ENCODE data around the gene OGFOD2.
"Not testable (repeated sequence)": the region's sequence is repeated elsewhere in the genome, so short reads cannot be mapped to it uniquely, and the experiment has no call there.

Gene OGFOD2

GRCh38 chr12:123005081-123005626 lies 30.1 kb downstream of the OGFOD2 start:
- no peak for DNase-seq (ENCODE audit: low read depth, low spot score)

DNA sequence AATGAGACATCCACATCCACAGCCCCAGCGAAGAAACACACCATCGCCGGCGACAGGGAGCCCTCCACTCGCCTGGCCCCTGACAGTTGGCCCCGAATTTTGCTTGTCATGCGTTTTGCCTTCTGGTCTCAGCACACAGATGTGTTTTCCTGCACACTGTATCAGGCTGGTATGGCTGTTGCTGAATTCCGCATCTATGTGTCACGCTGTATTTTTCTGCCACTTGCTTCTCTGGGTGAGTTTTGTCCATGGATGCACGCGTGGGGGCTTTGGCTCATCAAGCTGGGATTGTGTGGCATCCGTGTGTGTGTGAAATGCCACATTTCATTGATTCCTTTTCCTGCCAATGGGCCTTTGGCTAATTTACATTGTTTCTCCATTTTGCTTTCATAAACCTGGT lies 31.9 kb downstream of the OGFOD2 start:
- no peak for DNase-seq (ENCODE audit: low read depth, low spot score)

- DNase-seq (ENCODE audit: low read depth, low spot score), result no peak
Measured at GRCh38 chr12:123010110-123010509, 35.1 kb downstream of the OGFOD2 start.

GRCh38 chr12:123010681-123011080 lies 35.6 kb downstream of the OGFOD2 start:
- DNase-seq (ENCODE audit: low read depth, low spot score), result no peak

- no peak for DNase-seq (ENCODE audit: low read depth, low spot score)
Measured at GRCh38 chr12:123011701-123012100, 36.7 kb downstream of the OGFOD2 start.

GRCh38 chr12:123013185-123014095 lies 38.4 kb downstream of the OGFOD2 start:
- no peak for DNase-seq (ENCODE audit: low read depth, low spot score)

GRCh38 chr12:123014473-123014872 lies 39.4 kb downstream of the OGFOD2 start:
- not testable (repeated sequence) for DNase-seq (ENCODE audit: low read depth, low spot score)

GRCh38 chr12:123017753-123018152 lies 42.7 kb downstream of the OGFOD2 start:
- DNase-seq (ENCODE audit: low read depth, low spot score), result no peak

GRCh38 chr12:123019841-123020138 lies 44.7 kb downstream of the OGFOD2 start:
- DNase-seq (ENCODE audit: low read depth, low spot score), result no peak

GRCh38 chr12:123021688-123022604 lies 46.9 kb downstream of the OGFOD2 start:
- no peak for DNase-seq (ENCODE audit: low read depth, low spot score)

DNA sequence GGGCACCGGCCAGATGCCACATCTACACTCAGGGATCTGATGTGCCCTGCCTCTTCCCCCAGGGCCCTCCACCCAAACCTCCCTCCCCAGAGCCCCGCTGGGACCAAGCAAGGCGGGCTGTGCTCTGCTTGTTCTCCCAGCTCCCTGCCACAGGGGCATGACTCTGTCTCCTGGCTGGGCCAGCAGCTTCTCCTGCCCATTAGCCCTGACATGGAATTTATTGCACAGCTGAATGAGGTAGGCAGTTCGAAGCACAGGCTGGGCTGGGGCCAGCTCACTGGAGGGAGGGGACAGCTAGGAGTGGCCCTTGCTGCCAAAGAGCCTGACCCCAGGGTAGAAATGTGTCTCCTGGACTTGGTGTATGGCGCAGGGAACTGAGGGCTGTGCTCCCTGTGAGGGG lies 47.8 kb downstream of the OGFOD2 start:
- no peak for DNase-seq (ENCODE audit: low read depth, low spot score)

GRCh38 chr12:123024819-123025391 lies 49.9 kb downstream of the OGFOD2 start:
- no peak for DNase-seq (ENCODE audit: low read depth, low spot score)

GRCh38 chr12:123026094-123026853 lies 51.2 kb downstream of the OGFOD2 start:
- DNase-seq (ENCODE audit: low read depth, low spot score), result peak; percentile 7

DNA sequence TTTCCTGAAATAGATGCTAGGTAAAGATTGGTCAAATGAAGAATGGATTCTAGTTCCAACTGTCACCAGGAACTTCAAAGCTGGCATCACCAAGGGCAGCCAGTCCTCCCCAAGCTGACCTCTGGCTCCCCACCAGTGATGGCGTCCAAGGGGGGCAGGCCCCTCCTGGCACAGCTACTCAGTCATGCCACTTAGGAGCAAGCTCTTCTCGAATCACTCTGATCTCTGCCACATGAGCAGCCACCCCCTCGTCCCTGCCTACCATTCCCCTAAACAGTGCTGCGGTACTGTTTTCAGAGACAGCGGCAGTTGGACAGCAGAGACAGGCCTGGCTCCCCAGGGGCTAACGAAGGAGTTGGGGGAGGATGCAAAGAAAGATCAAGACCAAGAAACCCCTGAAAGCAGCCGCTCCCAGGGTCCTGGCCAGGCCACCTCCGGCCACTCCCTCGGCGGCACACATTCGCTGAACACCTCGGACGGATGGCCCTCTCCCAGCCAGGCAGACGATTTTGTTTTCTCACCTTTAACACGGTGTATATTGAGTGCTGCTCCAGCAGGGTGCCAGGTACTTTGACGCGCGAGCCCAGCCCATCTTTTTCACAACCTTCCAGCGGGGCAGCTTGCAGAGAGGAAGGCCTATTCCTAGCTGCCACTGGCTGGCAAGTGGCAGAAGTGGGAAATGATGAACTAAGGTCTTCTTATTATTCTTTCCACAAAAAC lies 52.8 kb downstream of the OGFOD2 start:
- no peak for DNase-seq (ENCODE audit: low read depth, low spot score)

DNA sequence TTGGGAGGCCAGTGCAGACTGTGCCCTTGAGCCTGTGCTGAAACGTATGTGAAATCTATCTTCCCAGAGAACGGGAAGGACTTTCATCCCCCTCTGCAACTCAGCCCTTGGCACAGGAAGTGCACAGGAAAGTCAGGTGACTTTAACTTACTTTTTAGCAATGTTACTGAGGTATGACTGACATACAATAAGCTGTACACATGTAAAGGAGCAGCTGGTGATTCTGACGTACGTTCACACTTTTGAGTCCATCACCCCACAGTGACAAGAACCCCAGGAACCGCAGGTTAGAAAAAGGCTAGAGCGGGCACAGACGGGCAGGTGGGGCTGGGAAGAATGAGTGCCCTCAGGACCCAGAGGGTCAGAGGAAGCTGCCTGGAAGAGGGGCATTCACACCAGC lies 53.4 kb downstream of the OGFOD2 start:
- DNase-seq (ENCODE audit: low read depth, low spot score), result no peak

GRCh38 chr12:123029550-123029949 lies 54.5 kb downstream of the OGFOD2 start:
- no peak for DNase-seq (ENCODE audit: low read depth, low spot score)
